Choroid plexus epithelial cell (primary cell): ENCODE measurements around the gene EBPL.
A peak's percentile ranks its signal among the peaks of the same experiment; 100 is the strongest.

Experiments
- DNase-seq: peaks from one replicate; pipeline ENCODE4 v3.0.0-alpha.2; 2010; ENCODE audit warnings: low read depth
- H3K4me3 ChIP-seq: 2 replicates; pipeline ENCODE4 v1.5.1; 2011; ENCODE audit warnings: low read depth, mild to moderate bottlenecking, control low read depth, low read length, moderate library complexity
- TF ChIP-seq, protein P1 (sequence below): conservative IDR thresholded peaks from 2 replicates; pipeline ENCODE4 v1.5.1; 2011; ENCODE audit warnings: low read depth, mild to moderate bottlenecking, control low read depth, inconsistent platforms, low read length, moderate library complexity

EBPL gene

DNA sequence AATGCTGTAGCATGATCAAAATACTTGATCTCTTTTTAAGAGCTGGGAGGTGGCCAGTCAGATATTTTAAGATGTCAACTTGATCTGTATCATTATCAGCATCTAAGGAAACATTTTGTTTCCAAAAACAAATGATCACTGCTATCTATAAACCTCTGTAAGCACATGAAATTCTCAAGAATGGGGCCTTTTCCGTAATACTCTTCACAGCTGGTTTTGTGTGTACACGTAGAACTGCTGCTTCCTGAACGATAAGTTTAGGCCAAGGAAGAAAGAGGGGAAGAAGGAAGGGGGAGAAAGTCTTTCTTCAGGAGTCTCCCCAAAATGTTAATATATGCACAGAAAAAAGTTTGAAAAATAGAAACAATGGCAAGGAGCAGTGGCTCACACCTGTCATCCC is 37.3 kb downstream of the EBPL start:
- H3K4me3 ChIP-seq: no peak overlapping the region
- TF ChIP-seq, protein P1, sequence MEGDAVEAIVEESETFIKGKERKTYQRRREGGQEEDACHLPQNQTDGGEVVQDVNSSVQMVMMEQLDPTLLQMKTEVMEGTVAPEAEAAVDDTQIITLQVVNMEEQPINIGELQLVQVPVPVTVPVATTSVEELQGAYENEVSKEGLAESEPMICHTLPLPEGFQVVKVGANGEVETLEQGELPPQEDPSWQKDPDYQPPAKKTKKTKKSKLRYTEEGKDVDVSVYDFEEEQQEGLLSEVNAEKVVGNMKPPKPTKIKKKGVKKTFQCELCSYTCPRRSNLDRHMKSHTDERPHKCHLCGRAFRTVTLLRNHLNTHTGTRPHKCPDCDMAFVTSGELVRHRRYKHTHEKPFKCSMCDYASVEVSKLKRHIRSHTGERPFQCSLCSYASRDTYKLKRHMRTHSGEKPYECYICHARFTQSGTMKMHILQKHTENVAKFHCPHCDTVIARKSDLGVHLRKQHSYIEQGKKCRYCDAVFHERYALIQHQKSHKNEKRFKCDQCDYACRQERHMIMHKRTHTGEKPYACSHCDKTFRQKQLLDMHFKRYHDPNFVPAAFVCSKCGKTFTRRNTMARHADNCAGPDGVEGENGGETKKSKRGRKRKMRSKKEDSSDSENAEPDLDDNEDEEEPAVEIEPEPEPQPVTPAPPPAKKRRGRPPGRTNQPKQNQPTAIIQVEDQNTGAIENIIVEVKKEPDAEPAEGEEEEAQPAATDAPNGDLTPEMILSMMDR: no peak
- DNase-seq: no peak

DNA sequence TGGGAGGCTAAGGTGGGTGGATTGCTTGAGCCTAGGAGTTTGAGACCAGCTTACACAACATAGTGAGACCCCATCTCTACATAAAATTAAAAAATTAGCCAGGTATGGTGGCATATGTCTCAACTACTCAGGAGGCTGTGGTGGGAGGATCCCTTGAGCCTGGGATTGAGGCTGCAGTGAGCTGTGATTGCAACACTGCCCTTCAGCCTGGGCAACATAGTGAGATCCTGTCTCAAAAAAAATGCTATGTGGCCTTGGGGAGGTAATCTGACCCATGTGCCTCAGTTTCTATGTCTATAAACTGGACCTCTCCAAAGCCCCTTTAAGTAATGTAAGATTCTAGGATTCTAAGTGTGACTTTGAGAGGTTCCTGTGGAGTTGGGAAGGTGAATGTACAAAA is 37.8 kb downstream of the EBPL start:
- no peak overlapping the region for H3K4me3 ChIP-seq
- TF ChIP-seq, protein P1: no peak
- DNase-seq: no peak

DNA sequence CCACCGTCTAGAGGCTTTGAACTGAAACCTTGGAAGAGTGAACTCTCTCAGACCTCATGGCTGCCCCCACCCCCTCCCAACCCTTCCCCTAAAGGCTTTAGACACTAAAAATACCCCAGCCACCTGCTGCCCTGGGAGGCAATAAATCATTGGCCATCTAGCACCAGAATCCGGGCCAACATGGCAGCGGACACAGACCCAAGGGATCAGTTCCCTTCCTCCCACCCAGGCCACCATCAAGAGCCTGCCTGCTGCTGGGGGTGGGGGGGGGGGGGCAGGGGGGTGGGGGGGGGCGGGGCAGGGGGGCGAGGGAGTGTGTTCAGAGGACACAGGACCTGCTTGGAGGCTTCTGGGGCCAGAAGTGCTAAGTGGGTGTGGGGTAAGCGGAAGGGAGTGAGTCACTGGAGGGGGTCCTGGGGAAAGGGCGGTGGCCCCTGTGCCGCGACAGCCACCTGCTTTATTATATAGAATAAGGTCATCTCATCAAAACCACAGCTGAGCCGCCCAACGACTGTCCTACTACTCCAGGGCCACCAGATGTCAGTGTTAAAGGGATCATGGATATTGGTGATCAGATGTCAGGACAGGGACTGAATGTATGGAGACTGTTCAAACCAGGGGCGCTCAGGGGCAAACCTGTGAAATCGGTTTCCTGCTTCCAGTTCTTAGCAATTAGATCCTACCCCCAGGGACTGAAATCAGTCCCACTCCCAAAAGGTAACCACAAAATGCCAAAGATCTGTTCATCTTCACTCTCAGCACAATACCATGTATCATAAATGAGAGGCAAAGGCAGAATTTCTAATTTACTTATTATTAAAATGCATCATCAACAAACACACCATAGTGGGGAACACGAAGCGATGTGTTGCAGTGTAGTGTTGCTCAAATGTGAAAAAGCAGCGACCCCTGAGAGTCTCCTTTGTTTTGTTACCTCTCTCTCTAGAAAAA is 38.7 kb downstream of the EBPL start:
- TF ChIP-seq, protein P1: peak; percentile 56
- no peak overlapping the region for H3K4me3 ChIP-seq
- DNase-seq: peak; percentile 40

DNA sequence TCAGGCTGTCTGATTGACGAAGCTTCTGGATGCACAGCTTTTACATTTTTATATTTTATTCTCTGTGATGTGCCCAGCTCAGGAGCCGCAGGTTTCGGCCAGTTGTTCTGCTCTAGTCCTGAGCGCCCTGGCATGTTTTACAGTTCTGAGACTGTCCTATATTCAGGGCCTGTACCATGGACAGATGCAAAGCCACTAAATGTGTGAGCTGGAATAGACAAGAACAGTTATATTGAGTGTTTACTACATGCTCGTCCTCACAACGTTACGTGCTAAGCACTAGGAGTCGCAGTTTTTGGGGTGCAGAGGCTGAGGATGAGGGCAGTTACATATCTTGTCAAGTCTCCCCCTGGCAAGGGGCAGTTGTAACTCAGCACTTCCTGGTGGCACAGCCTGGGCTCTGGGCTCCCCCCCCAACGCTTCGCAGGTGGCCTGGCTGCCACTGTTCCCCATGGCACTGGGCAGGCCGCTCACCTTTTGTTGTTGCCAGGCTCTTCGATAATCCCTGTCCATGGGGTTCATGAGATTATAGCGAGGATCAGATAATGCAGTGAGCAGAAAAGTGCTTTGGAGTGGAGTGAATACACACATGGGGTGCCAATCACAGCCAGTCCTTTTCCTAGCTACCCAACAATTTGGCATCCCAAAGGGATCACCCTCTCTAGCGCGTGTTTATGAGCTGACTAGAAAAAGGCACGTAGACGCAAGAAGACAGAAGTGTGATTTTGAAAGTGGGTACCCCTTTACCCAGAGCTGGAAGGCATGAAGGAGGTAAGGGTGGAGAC is 39.5 kb downstream of the EBPL start:
- no peak overlapping the region for H3K4me3 ChIP-seq
- TF ChIP-seq, protein P1: no peak
- no peak for DNase-seq

DNA sequence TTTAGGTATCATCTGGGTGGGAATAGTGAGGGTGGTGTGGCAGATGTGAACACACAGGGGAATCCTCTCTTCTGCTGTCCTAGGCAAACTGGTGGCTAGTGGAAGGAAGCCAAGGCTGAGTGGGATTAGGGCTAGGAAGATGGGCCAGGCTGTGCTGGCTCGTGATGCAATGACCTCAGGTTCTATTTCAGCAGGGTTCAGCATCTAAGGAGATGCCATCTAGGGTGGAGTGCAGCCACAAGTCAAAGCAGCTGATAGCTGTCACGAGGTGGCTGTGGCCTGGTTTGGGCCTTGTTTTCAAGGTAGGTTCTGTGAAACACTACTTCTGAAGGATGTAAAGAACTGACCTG is 41.3 kb downstream of the EBPL start:
- no peak for DNase-seq
- TF ChIP-seq, protein P1: no peak
- H3K4me3 ChIP-seq: no peak overlapping the region

DNA sequence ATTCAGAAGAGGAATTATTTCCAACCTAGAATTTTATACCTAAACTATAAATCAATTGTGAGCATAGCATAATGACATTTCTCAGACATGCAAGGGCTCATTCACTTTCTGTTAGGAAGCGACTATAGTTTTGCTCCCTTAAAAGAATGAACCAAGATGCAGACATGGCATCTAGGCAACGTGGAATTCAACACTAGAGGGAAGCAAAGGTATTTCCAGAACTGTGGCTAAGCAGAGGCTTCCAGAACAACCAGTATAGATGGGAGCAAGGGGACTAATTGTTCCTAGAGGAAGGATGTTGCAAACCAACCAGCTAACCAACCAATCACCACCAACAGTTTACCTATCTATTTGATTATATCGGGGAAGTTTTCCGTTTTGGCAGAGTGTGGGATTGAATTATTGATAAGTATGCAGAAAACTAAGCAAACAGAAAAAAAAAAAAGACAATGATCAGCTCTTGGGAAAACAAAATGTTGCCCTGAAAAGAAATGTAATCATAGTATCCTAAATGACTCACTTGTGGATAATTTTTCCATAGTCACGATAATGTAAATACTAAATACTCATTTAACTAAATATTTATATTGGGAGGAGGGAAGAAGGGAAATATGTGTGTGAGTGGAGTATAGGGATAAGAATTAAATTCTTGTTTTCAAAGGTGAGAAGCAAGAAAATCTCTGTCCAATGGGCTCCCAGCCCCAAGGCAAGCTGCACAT is 41.9 kb downstream of the EBPL start:
- TF ChIP-seq, protein P1: peak; percentile 62
- DNase-seq: peak; percentile 68
- H3K4me3 ChIP-seq: no peak overlapping the region
